Trophoblast cell (in vitro differentiated cells and primary cell): ENCODE data around the gene C5orf63.

Experiments
- DNase-seq, 2 donors: peaks; one replicate each; pipeline ENCODE4 v3.0.0-alpha.2; 2016
- H2AFZ ChIP-seq: 2 replicates; pipeline ENCODE4 v1.6.1; 2013; ENCODE audit warnings: low read length, moderate library complexity, mild to moderate bottlenecking; ENCODE audit not compliant: insufficient read depth, poor library complexity
- H2AK5ac ChIP-seq: 2 replicates; pipeline ENCODE4 v1.6.1; 2013; ENCODE audit warnings: mild to moderate bottlenecking, low read length
- H2BK120ac ChIP-seq: 2 replicates; pipeline ENCODE4 v1.6.1; 2013; ENCODE audit warnings: low read length, mild to moderate bottlenecking, moderate library complexity; ENCODE audit not compliant: insufficient read depth, poor library complexity
- H2BK12ac ChIP-seq: 2 replicates; pipeline ENCODE4 v1.6.1; 2013; ENCODE audit warnings: mild to moderate bottlenecking, low read length, moderate library complexity
- H2BK5ac ChIP-seq: 2 replicates; pipeline ENCODE4 v1.6.1; 2013; ENCODE audit warnings: low read length, low read depth, moderate library complexity, mild to moderate bottlenecking; ENCODE audit not compliant: poor library complexity
- H3K14ac ChIP-seq: 2 replicates; pipeline ENCODE4 v1.6.1; 2013; ENCODE audit warnings: mild to moderate bottlenecking, low read length
- H3K18ac ChIP-seq: 2 replicates; pipeline ENCODE4 v1.6.1; 2013; ENCODE audit warnings: mild to moderate bottlenecking, low read length
- H3K23ac ChIP-seq: 2 replicates; pipeline ENCODE4 v1.6.1; 2013; ENCODE audit warnings: low read length
- H3K27ac ChIP-seq: 2 replicates; pipeline ENCODE4 v1.5.1; 2013; ENCODE audit warnings: low read depth, mild to moderate bottlenecking, inconsistent platforms, low read length, moderate library complexity
- H3K27me3 ChIP-seq: 2 replicates; pipeline ENCODE4 v1.6.1; 2013; ENCODE audit warnings: inconsistent platforms, mild to moderate bottlenecking, low read length, moderate library complexity; ENCODE audit not compliant: insufficient read depth
- H3K36me3 ChIP-seq, 2 experiments: 1 replicate in 1 of 2; 2 replicates in 1 of 2; pipeline ENCODE4 v1.6.1; 2013; ENCODE audit warnings: low read length in 2 of 2, mild to moderate bottlenecking in 2 of 2, moderate library complexity in 1 of 2; ENCODE audit not compliant: insufficient read depth in 2 of 2, control insufficient read depth in 1 of 2
- H3K4ac ChIP-seq: 2 replicates; pipeline ENCODE4 v1.6.1; 2013; ENCODE audit warnings: low read depth, mild to moderate bottlenecking, low read length, moderate library complexity
- H3K4me1 ChIP-seq, 2 experiments: 1 replicate in 1 of 2; 2 replicates in 1 of 2; pipeline ENCODE4 v1.6.1; 2013; ENCODE audit warnings: low read length in 2 of 2, mild to moderate bottlenecking in 2 of 2, moderate library complexity in 1 of 2; ENCODE audit not compliant: insufficient read depth in 2 of 2, control insufficient read depth in 1 of 2
- H3K4me2 ChIP-seq: 2 replicates; pipeline ENCODE4 v1.6.1; 2013; ENCODE audit warnings: inconsistent platforms, mild to moderate bottlenecking, low read length, moderate library complexity
- H3K4me3 ChIP-seq: 2 replicates; pipeline ENCODE4 v1.5.1; 2013; ENCODE audit warnings: mild to moderate bottlenecking, low read depth, low read length, inconsistent platforms
- H3K79me1 ChIP-seq: one replicate; pipeline ENCODE4 v1.6.1; 2013; ENCODE audit warnings: low read length
- H3K79me2 ChIP-seq: 2 replicates; pipeline ENCODE4 v1.6.1; 2013; ENCODE audit warnings: low read length, mild to moderate bottlenecking; ENCODE audit not compliant: control insufficient read depth, insufficient read depth, poor library complexity
- H3K9ac ChIP-seq: 2 replicates; pipeline ENCODE4 v1.6.1; 2013; ENCODE audit warnings: mild to moderate bottlenecking, low read length
- H3K9me3 ChIP-seq: 2 replicates; pipeline ENCODE4 v1.6.1; 2013; ENCODE audit warnings: low read depth, mild to moderate bottlenecking, control low read depth, inconsistent platforms, low read length; ENCODE audit not compliant: insufficient read depth
- H4K12ac ChIP-seq: 2 replicates; pipeline ENCODE4 v1.6.1; 2013; ENCODE audit warnings: low read depth, mild to moderate bottlenecking, low read length, moderate library complexity
- H4K8ac ChIP-seq: 2 replicates; pipeline ENCODE4 v1.6.1; 2013; ENCODE audit warnings: low read depth, mild to moderate bottlenecking, low read length, moderate library complexity
- H4K91ac ChIP-seq: one replicate; pipeline ENCODE4 v1.6.1; 2013; ENCODE audit warnings: low read depth, mild to moderate bottlenecking, low read length, moderate library complexity
- WGBS: extraction: QIAGEN DNeasy Blood & Tissue Kit; methylation state at CpG from one replicate; pipeline ENCODE4 v1.1.7; 2013; ENCODE audit warnings: missing lambda C conversion rate; ENCODE audit not compliant: insufficient read length, insufficient coverage; ENCODE audit errors: extremely low coverage; 5-methylcytosine and 5-hydroxymethylcytosine counted together

Gene C5orf63

GRCh38 chr5:127084656-127085055, 11.4 kb upstream of the C5orf63 start:
- no peak overlapping the region for H3K4ac ChIP-seq

GRCh38 chr5:127083711-127084110, 10.4 kb upstream of the C5orf63 start:
- H4K8ac ChIP-seq, result no peak overlapping the region
- H3K27ac ChIP-seq, result no peak overlapping the region
- no peaks in the 10 kb centered on the region for H3K79me1 ChIP-seq
- H3K18ac ChIP-seq, result no peak overlapping the region
- no peaks in the 10 kb centered on the region for H3K36me3 ChIP-seq
- WGBS, result no CpG with 5 or more reads among the region's 2 CpGs
- peaks cover 2 to 3% of the 10 kb centered on the region in 2 experiments for H3K4me1 ChIP-seq
- H2BK5ac ChIP-seq, result no peak overlapping the region
- H3K4me2 ChIP-seq, result no peak overlapping the region
- H3K23ac ChIP-seq, result no peak overlapping the region
- H3K27me3 ChIP-seq, result no peaks in the 10 kb centered on the region
- no peak overlapping the region for H2BK12ac ChIP-seq
- no peak overlapping the region for H2BK120ac ChIP-seq
- no peak overlapping the region for H4K91ac ChIP-seq
- H3K4me3 ChIP-seq, result no peak overlapping the region
- H4K12ac ChIP-seq, result no peak overlapping the region
- H3K9me3 ChIP-seq, result no peaks in the 10 kb centered on the region
- no peak overlapping the region for H3K14ac ChIP-seq
- H2AK5ac ChIP-seq, result no peak overlapping the region
- H3K79me2 ChIP-seq, result no peaks in the 10 kb centered on the region
- H3K9ac ChIP-seq, result no peak overlapping the region
- no peak for DNase-seq
- no peak overlapping the region for H2AFZ ChIP-seq
- H3K4ac ChIP-seq, result no peak overlapping the region

More at GRCh38 chr5:127084656-127085055, 11.4 kb upstream of the C5orf63 start:
- Histone ChIP-seq H2BK5ac (no peak overlapping the region), H3K27me3 (no peaks in the 10 kb centered on the region), H3K4me3 (no peak overlapping the region), H4K12ac (no peak overlapping the region), H3K4me2 (no peak overlapping the region), H2BK120ac (no peak overlapping the region), H2AFZ (no peak overlapping the region), H3K14ac (no peak overlapping the region), H4K91ac (no peak overlapping the region), H3K23ac (no peak overlapping the region), H3K9ac (no peak overlapping the region), H3K9me3 (no peaks in the 10 kb centered on the region), H3K36me3 (no peaks in the 10 kb centered on the region), H3K27ac (no peak overlapping the region), H3K79me2 (no peaks in the 10 kb centered on the region), H3K18ac (no peak overlapping the region), H3K4me1 (peaks cover 2 to 3% of the 10 kb centered on the region in 2 experiments), H4K8ac (no peak overlapping the region), H3K79me1 (no peaks in the 10 kb centered on the region), H2BK12ac (no peak overlapping the region), H2AK5ac (no peak overlapping the region)
- WGBS, result no CpG with 5 or more reads among the region's 3 CpGs
- no peak for DNase-seq

GRCh38 chr5:127079994-127080491, 6.7 kb upstream of the C5orf63 start:
- no peak overlapping the region for H2BK12ac ChIP-seq
- H3K4me2 ChIP-seq, result no peak overlapping the region
- no peak overlapping the region for H4K12ac ChIP-seq
- H4K91ac ChIP-seq, result no peak overlapping the region
- no peak overlapping the region for H2AK5ac ChIP-seq
- H3K14ac ChIP-seq, result no peak overlapping the region
- no peaks in the 10 kb centered on the region for H3K36me3 ChIP-seq
- H4K8ac ChIP-seq, result no peak overlapping the region
- H3K27ac ChIP-seq, result no peak overlapping the region
- H3K4ac ChIP-seq, result no peak overlapping the region
- no peak overlapping the region for H2BK120ac ChIP-seq
- peak; percentile 48 to 76 for DNase-seq
- WGBS, result no CpG with 5 or more reads among the region's 9 CpGs
- no peak overlapping the region for H2AFZ ChIP-seq
- no peaks in the 10 kb centered on the region for H3K9me3 ChIP-seq
- no peaks in the 10 kb centered on the region for H3K27me3 ChIP-seq
- no peak overlapping the region for H3K18ac ChIP-seq
- H3K79me1 ChIP-seq, result no peaks in the 10 kb centered on the region
- no peak overlapping the region for H3K23ac ChIP-seq
- H3K4me1 ChIP-seq, result peaks cover 8 to 11% of the 10 kb centered on the region in 2 experiments
- no peak overlapping the region for H3K4me3 ChIP-seq
- H2BK5ac ChIP-seq, result no peak overlapping the region
- H3K9ac ChIP-seq, result no peak overlapping the region
- no peaks in the 10 kb centered on the region for H3K79me2 ChIP-seq

GRCh38 chr5:127077366-127077765, 4.1 kb upstream of the C5orf63 start:
- H4K8ac ChIP-seq, result no peak overlapping the region
- H2AK5ac ChIP-seq, result no peak overlapping the region
- no peak overlapping the region for H3K4me3 ChIP-seq
- H3K36me3 ChIP-seq, result no peaks in the 10 kb centered on the region
- no peak overlapping the region for H2AFZ ChIP-seq
- no peaks in the 10 kb centered on the region for H3K79me1 ChIP-seq
- no peak overlapping the region for H3K27ac ChIP-seq
- H3K4me2 ChIP-seq, result no peak overlapping the region
- no peak overlapping the region for H2BK5ac ChIP-seq
- H3K23ac ChIP-seq, result no peak overlapping the region
- no peak overlapping the region for H4K91ac ChIP-seq
- no peaks in the 10 kb centered on the region for H3K79me2 ChIP-seq
- H3K4me1 ChIP-seq, result peaks cover 8 to 11% of the 10 kb centered on the region in 2 experiments
- no peaks in the 10 kb centered on the region for H3K9me3 ChIP-seq
- H3K18ac ChIP-seq, result no peak overlapping the region
- no CpG with 5 or more reads among the region's 1 CpG for WGBS
- no peak overlapping the region for H2BK120ac ChIP-seq
- peak in 1 of 2 donors; percentile 63 for DNase-seq
- H2BK12ac ChIP-seq, result no peak overlapping the region
- no peak overlapping the region for H3K14ac ChIP-seq
- H3K27me3 ChIP-seq, result no peaks in the 10 kb centered on the region
- no peak overlapping the region for H3K4ac ChIP-seq
- H3K9ac ChIP-seq, result no peak overlapping the region
- no peak overlapping the region for H4K12ac ChIP-seq
